Measurements from ENCODE around the gene TAS2R39. TPM values are rescaled to one million over a fixed set of nuclear protein-coding genes. Genes with fewer than 3 reads are reported as not detected.
A peak's percentile ranks its signal among the peaks of the same experiment; 100 is the strongest.
"Not testable (repeated sequence)": the region's sequence is repeated elsewhere in the genome, so short reads cannot be mapped to it uniquely, and the experiment has no call there.

Gene TAS2R39
- total RNA-seq, 2 donors from 2014 or later: not detected

GRCh38 chr7:143193880-143194279 is 10.7 kb downstream of the TAS2R39 start:
- Mint-ChIP-seq H3K4me1 (no peaks in the 10 kb centered on the region), H3K27ac (no peak overlapping the region), H3K36me3 (ENCODE audit: low read depth) (no peaks in the 10 kb centered on the region), H3K27me3 (peaks cover 26% of the 10 kb centered on the region), H3K4me3 (no peak overlapping the region)
- ATAC-seq (no peak), DNase-seq (no peak)
- no peaks in the 10 kb centered on the region for H3K9me3 ChIP-seq (ENCODE audit: control insufficient read depth, low read length, poor library complexity, severe bottlenecking)

- Mint-ChIP-seq H3K27me3 (peaks cover 62% of the 10 kb centered on the region), H3K27ac (no peak overlapping the region), H3K4me1 (peaks cover 2% of the 10 kb centered on the region), H3K4me3 (no peak overlapping the region), H3K36me3 (ENCODE audit: low read depth) (peaks cover 2% of the 10 kb centered on the region)
- ATAC-seq: no peak
- H3K9me3 ChIP-seq (ENCODE audit: control insufficient read depth, low read length, poor library complexity, severe bottlenecking): no peaks in the 10 kb centered on the region
- DNase-seq: no peak
These were observed 15.8 kb downstream of the TAS2R39 start for GRCh38 chr7:143199040-143199439.

DNA sequence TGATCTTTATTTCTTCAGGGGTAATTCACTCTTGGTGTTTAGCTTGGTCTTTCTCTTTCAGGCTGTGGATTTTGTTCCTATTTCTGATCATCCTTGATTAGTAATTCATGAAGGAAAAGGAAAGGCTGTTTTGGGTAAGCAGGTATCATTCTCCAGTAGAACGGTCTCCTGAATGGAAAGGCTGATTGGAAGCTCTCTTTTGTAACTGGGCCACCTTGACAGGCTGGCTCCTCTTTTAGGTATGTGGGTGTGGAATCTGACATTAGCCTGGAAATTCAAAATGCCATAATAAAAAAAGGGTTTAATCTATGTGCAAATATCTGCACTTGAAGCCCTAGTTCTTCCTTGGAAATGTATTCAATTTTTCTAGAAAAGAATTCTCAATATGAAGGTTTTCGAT is 18.9 kb downstream of the TAS2R39 start:
- Mint-ChIP-seq H3K4me3 (no peak overlapping the region), H3K36me3 (ENCODE audit: low read depth) (peaks cover 2% of the 10 kb centered on the region), H3K4me1 (peaks cover 18% of the 10 kb centered on the region), H3K27ac (no peak overlapping the region), H3K27me3 (peaks cover 59% of the 10 kb centered on the region)
- no peaks in the 10 kb centered on the region for H3K9me3 ChIP-seq (ENCODE audit: control insufficient read depth, low read length, poor library complexity, severe bottlenecking)
- DNase-seq (no peak), ATAC-seq (no peak)

DNA sequence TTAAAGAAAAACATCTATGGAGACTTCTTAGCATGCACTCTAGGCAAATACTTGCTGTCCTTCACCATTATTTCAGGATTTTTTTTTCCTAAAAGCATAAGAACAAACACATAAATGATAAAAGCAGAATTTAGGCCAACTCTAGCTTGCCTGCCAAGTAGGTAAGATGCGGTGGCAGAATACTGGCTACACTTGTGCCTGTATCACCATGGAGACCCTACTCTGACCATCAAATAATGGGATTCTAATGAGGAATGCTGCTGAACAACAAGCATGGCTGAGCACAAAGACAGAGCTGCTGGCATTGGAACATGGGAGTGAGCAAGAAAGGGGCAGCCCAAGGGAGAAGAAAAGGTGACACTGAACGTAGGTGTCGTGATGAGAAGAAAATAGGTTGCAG is 20.2 kb downstream of the TAS2R39 start:
- H3K27me3 Mint-ChIP-seq: peaks cover 46% of the 10 kb centered on the region
- H3K36me3 Mint-ChIP-seq (ENCODE audit: low read depth): peaks cover 2% of the 10 kb centered on the region
- H3K4me3 Mint-ChIP-seq: peak overlapping the region; percentile 43
- no peak for ATAC-seq
- H3K27ac Mint-ChIP-seq: no peak overlapping the region
- H3K9me3 ChIP-seq (ENCODE audit: control insufficient read depth, low read length, poor library complexity, severe bottlenecking): no peaks in the 10 kb centered on the region
- no peak for DNase-seq
- H3K4me1 Mint-ChIP-seq: peaks cover 18% of the 10 kb centered on the region

GRCh38 chr7:143205560-143206293 is 22.5 kb downstream of the TAS2R39 start:
- H3K9me3 ChIP-seq (ENCODE audit: control insufficient read depth, low read length, poor library complexity, severe bottlenecking): no peaks in the 10 kb centered on the region
- peaks cover 2% of the 10 kb centered on the region for H3K36me3 Mint-ChIP-seq (ENCODE audit: low read depth)
- H3K4me3 Mint-ChIP-seq: peak overlapping the region; percentile 63
- DNase-seq: no peak
- H3K4me1 Mint-ChIP-seq: peaks cover 22% of the 10 kb centered on the region
- peak; percentile 79 for ATAC-seq
- H3K27me3 Mint-ChIP-seq: peaks cover 30% of the 10 kb centered on the region
- peak overlapping the region; percentile 24 for H3K27ac Mint-ChIP-seq

DNA sequence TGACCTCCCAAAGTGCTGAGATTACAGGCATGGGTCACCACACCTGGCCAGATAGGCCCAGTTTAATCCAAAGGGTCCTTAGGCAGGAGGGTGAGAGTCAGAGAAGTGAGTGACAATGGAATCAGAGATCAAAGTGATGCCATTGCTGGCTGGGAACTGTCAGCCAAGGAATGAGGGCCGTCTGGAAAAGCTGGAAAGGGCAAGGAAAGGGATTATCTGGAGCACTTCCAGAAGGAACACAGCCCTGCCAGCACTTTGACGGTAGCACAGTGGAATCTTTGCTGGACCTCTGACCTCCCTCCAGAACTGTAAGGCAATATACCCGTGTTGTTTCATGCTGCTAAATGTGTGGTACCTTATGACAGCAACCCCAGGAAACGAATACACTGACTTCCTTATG is 27.3 kb downstream of the TAS2R39 start:
- H3K9me3 ChIP-seq (ENCODE audit: control insufficient read depth, low read length, poor library complexity, severe bottlenecking): no peaks in the 10 kb centered on the region
- no peaks in the 10 kb centered on the region for H3K27me3 Mint-ChIP-seq
- H3K4me3 Mint-ChIP-seq: no peak overlapping the region
- H3K27ac Mint-ChIP-seq: no peak overlapping the region
- DNase-seq: no peak
- no peaks in the 10 kb centered on the region for H3K36me3 Mint-ChIP-seq (ENCODE audit: low read depth)
- H3K4me1 Mint-ChIP-seq: peaks cover 16% of the 10 kb centered on the region
- no peak for ATAC-seq

GRCh38 chr7:143213478-143213877 is 30.3 kb downstream of the TAS2R39 start:
- H3K27ac Mint-ChIP-seq, H3K4me3 Mint-ChIP-seq, ATAC-seq: not testable (repeated sequence)

GRCh38 chr7:143214789-143215679 is 31.8 kb downstream of the TAS2R39 start:
- no peaks in the 10 kb centered on the region for H3K9me3 ChIP-seq (ENCODE audit: control insufficient read depth, low read length, poor library complexity, severe bottlenecking)
- no peak overlapping the region for H3K4me3 Mint-ChIP-seq
- H3K4me1 Mint-ChIP-seq: no peaks in the 10 kb centered on the region
- H3K27me3 Mint-ChIP-seq: peaks cover 30% of the 10 kb centered on the region
- no peaks in the 10 kb centered on the region for H3K36me3 Mint-ChIP-seq (ENCODE audit: low read depth)
- DNase-seq (peak; percentile 18 to 43 (median 37)), ATAC-seq (peak; percentile 98)
- H3K27ac Mint-ChIP-seq: no peak overlapping the region

More at GRCh38 chr7:143213478-143213877, 30.3 kb downstream of the TAS2R39 start:
- not testable (repeated sequence) for H3K36me3 Mint-ChIP-seq (ENCODE audit: low read depth); H3K4me1 Mint-ChIP-seq; DNase-seq; H3K9me3 ChIP-seq (ENCODE audit: control insufficient read depth, low read length, poor library complexity, severe bottlenecking)
- peaks cover 19% of the 10 kb centered on the region for H3K27me3 Mint-ChIP-seq

GRCh38 chr7:143216151-143216550 is 32.9 kb downstream of the TAS2R39 start:
- no peak overlapping the region for H3K4me3 Mint-ChIP-seq
- H3K27me3 Mint-ChIP-seq: peaks cover 32% of the 10 kb centered on the region
- no peaks in the 10 kb centered on the region for H3K4me1 Mint-ChIP-seq
- H3K36me3 Mint-ChIP-seq (ENCODE audit: low read depth): no peaks in the 10 kb centered on the region
- no peak overlapping the region for H3K27ac Mint-ChIP-seq
- H3K9me3 ChIP-seq (ENCODE audit: control insufficient read depth, low read length, poor library complexity, severe bottlenecking): no peaks in the 10 kb centered on the region
- no peak for DNase-seq
- ATAC-seq: no peak

GRCh38 chr7:143216686-143217085 is 33.5 kb downstream of the TAS2R39 start:
- H3K27me3 Mint-ChIP-seq: peaks cover 37% of the 10 kb centered on the region
- no peak overlapping the region for H3K4me3 Mint-ChIP-seq
- ATAC-seq: no peak
- no peak overlapping the region for H3K27ac Mint-ChIP-seq
- DNase-seq: no peak
- no peaks in the 10 kb centered on the region for H3K36me3 Mint-ChIP-seq (ENCODE audit: low read depth)
- no peaks in the 10 kb centered on the region for H3K4me1 Mint-ChIP-seq
- H3K9me3 ChIP-seq (ENCODE audit: control insufficient read depth, low read length, poor library complexity, severe bottlenecking): no peaks in the 10 kb centered on the region

DNA sequence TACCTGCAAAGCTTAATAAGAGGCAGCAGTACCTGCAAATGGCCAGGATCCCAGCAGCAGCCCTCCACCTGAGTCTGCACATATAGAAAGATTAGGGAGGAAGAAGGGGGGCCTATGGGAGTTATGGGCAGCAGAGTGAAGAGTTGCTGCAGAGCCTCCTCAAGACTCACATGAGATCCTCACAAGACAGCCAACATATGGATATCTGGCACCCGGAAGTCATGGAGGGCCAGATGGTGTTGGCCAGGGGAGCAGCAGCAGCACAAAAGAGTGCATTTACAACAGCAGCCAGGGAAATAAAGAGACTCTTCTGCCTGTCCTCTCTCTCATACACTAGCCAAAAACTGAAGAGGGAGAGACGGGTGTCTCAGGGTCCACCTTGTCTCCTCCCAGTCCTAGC is 34.6 kb downstream of the TAS2R39 start:
- no peak overlapping the region for H3K4me3 Mint-ChIP-seq
- no peaks in the 10 kb centered on the region for H3K36me3 Mint-ChIP-seq (ENCODE audit: low read depth)
- H3K27me3 Mint-ChIP-seq: peaks cover 48% of the 10 kb centered on the region
- ATAC-seq: no peak
- DNase-seq: no peak
- H3K4me1 Mint-ChIP-seq: no peaks in the 10 kb centered on the region
- no peak overlapping the region for H3K27ac Mint-ChIP-seq
- no peaks in the 10 kb centered on the region for H3K9me3 ChIP-seq (ENCODE audit: control insufficient read depth, low read length, poor library complexity, severe bottlenecking)

DNA sequence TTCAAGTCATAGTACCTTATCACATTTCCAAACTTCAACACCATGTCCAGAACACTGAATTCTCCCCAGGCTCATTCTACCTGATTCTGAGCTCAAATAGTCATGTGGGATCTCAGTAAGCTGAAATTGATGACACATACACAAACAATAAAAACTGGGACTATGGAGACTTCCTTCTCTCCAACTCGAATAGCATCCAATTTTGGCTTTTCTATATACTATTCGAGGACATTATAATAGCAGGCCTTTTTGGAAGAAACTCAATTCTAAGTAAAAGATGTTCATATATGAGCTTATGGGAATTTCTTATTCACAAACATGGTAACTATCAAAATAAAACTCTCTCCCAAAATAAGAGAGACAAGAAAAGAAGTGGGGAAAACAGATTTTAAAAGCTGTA is 38.1 kb downstream of the TAS2R39 start:
- H3K9me3 ChIP-seq (ENCODE audit: control insufficient read depth, low read length, poor library complexity, severe bottlenecking): no peaks in the 10 kb centered on the region
- H3K27ac Mint-ChIP-seq: no peak overlapping the region
- no peak overlapping the region for H3K4me3 Mint-ChIP-seq
- DNase-seq (no peak), ATAC-seq (no peak)
- peaks cover 2% of the 10 kb centered on the region for H3K36me3 Mint-ChIP-seq (ENCODE audit: low read depth)
- H3K4me1 Mint-ChIP-seq: peaks cover 9% of the 10 kb centered on the region
- peaks cover 66% of the 10 kb centered on the region for H3K27me3 Mint-ChIP-seq

GRCh38 chr7:143221737-143222136 is 38.5 kb downstream of the TAS2R39 start, which contains the start of gene TAS2R40:
TSS of gene TAS2R40 (plus strand) at chr7:143222037. CDS start at chr7:143222079, 42 bp downstream.
- no peaks in the 10 kb centered on the region for H3K9me3 ChIP-seq (ENCODE audit: control insufficient read depth, low read length, poor library complexity, severe bottlenecking)
- Mint-ChIP-seq H3K27ac (no peak within 1 kb of the TSS), H3K4me1 (peaks cover 9% of the 10 kb centered on the region), H3K27me3 (peaks cover 68% of the 10 kb centered on the region), H3K4me3 (no peak within 1 kb of the TSS), H3K36me3 (ENCODE audit: low read depth) (peaks cover 2% of the 10 kb centered on the region)
- no peak for ATAC-seq
- DNase-seq: no peak

Measured in T-helper 17 cell (primary cell).